ENCODE data around the gene MCU.
"Not testable (repeated sequence)": the region's sequence is repeated elsewhere in the genome, so short reads cannot be mapped to it uniquely, and the experiment has no call there.

The MCU gene

DNA sequence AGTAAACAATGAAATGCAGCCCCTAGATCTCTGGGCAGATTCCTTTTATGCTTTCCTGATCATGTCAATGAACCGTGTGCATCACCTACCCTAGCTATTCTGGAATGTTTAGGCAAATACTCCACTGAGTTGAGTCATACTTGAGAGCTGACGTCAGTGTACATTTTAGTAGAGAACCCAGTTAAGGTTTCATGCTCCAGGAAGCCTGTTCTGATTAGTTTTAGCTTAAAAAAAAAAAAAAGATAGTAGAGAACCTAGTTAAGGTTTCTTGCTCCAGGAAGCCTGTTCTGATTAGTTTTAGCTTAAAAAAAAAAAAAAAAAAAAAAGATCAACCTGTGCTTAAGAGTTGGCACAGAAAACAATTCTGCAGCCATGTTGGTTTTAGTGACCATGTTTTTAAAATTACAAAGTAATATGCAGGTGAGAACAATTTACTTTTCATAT lies 3.7 kb upstream of the MCU start:
- no peak for DNase-seq

DNA sequence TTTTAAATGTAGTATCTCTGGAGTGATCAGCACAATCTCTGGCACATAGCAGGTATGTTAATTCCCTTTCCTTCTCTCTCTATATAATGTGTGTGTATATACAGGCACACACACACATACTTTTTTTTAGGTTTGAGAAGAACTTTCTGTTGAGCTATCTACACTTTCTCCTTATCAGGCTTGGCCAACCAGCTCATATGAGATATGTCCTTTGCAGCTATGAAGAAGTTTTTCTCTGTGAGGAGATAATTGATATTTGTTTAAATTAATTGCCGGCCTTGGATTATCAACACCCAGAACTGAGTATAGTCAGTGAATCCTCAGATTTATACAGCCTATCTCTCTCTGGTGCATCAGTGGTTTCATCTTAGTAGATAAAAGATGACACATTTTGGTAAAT lies 2.3 kb upstream of the MCU start:
- no peak for DNase-seq

- no peak for DNase-seq
Observed at GRCh38 chr10:72690071-72690755, 1.7 kb upstream of the MCU start.

GRCh38 chr10:72691470-72691862 lies 477 bp upstream of the MCU start:
- no peak for DNase-seq

DNA sequence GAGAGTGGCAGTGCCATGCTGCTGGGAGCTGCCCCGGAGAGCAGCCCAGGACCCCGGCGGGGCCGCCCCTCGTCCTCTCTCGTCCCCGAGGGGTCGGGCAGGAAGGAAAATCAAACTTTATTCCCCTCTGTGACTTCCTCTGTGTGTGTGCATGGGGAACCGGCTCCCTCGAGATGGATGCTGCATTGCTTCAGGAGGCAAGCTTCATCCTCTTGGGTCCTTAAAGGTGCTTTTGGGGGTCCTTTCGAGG lies 726 bp downstream of the MCU start:
- DNase-seq = no peak

DNA sequence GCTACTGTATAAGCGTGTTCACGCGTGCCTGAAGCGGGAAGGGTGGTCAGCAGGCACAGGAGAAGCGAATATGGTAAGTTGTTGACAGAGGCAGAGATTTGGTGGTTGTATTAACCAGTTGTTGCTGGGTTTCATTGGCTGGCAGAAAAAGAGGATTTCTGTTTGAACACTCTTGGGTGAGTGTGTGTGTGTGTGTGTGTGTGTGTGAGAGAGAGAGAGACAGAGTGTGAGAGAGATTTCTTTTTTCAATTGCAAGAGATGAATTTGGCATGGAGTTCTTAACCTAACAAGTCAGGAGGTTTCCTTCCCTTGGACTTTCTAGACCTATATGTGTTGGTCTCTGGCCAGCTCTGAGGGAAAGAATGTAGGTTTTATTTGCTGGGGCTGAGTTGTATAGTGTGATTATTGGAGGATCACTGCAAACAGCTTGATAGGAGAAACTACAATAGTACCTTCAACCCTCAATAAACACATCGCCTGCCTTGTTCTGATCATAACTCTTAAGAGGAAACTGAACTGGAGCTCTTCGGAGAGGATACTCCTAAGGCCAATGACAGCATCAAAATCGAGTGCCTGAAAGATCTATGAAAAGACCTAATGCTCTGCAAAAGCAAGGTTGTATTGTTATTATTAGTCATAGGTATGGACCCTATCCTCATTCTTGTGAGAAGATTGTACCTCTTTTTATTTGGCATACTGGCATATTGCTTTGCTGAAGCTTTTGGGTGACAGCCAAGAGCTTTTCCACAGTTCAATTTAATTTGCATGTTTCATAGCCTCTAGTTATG lies 1.2 kb downstream of the MCU start:
- no peak for DNase-seq

DNA sequence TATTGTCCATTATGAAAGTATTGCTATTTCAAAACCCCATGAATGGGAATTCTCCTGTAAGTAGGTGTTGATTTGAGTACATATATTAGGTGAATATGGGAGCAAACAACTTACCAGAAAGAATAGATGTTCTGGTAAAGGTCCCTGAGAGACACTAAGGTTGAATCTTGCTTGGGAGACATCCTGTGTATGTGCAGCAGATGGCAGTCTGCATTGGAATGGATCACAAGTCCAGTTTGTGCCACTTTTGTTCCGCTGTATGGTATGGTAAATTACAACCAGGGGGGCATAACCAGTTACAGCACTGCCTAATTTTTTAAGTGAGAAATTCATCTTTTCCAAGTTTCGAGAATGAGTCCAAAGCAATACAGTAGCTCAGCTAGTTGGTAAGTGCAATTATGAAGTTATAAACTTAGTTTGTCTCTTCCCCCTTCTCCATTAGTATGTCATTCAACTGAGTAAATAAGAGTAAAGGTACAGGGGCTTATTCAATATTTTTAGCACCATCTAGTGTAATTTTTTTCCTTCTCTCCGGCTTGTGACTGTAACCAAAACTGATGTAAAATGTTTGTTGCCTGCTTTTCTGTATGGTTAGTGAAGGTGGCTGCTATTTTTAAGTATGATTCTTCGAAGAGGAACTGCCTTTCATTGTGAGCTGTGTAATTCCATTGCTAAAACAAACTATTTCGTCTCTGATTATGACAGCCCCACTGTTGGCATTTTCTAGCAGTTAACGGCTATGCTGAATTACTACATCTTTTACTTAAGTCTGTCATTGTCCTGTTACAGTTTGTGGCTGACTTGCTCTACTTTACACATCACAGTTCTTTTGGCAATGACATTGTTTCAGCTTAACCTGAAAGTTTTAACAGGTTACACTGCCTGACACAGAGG lies 2.8 kb downstream of the MCU start:
- no peak for DNase-seq

GRCh38 chr10:72695496-72695895 lies 3.6 kb downstream of the MCU start:
- no peak for DNase-seq

GRCh38 chr10:72697716-72698115 lies 5.8 kb downstream of the MCU start:
- no peak for DNase-seq

DNA sequence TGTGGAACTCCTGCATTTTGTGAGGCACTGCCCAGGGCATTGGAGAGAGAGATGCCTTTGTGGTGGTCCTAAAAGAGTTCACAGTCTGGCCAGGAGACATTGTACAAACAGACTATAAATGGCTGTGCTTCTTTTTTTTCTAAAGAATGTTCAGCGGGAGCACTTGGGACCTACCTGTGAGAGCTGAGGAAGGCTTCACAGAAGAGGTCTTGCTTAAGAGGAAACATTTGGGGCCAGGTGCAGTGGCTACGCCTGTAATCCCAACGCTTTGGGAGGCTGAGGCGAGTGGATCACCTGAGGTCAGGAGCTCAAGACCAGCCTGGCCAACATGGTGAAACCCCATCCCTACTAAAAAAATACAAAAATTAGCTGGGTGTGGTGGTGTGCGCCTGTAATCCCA lies 10.5 kb downstream of the MCU start:
- DNase-seq = not testable (repeated sequence)

DNA sequence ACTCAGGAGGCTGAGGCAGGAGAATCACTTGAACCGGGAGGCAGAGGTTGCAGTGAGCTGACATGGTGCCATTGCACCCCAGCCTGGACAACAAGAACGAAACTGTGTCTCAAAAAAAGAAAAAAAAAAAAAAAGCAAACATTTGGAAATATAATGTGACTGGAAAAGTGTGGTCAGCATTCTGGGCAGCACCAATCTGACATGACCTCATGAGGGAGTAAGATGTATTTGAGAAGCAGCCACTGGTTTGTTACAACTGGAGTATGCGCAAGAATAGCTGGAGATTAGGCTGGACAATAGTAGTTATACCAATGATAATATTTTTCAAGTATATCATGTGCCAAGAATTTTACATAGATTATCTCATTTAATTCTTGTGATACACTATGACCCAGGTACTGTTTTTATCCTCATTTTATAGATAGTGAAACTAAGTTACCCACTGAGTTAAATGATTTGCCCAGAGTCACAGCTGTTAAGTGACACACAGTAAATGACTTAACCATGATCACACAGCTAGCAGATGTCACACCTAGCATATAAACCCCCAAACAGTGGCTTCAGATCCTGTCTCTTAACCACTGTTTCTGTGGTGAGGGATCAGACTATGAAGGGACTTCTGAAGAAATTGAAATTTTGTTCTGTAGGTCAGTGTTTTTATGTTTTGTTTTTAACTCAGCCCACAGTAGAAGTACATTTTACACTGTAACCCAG lies 11.1 kb downstream of the MCU start:
- no peak for DNase-seq

DNA sequence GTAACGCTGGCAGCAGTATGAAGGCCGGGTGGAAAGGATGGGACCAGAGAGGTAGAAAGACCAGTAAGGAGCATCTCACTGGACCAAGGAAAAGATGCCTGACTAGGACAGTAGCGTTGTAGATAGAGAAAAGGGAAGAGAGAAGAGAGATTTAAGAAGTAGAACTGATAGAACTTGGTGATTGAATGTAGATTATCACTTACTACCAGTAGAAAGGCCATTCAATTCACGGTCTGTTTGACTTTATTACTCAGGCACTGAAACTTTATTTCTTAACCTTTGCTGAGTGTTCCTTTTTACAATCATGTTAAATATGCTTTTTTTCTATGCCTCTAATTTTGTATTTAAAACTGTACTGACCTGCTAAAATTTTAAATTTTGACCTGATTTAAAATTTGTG lies 12.2 kb downstream of the MCU start:
- DNase-seq = no peak

DNA sequence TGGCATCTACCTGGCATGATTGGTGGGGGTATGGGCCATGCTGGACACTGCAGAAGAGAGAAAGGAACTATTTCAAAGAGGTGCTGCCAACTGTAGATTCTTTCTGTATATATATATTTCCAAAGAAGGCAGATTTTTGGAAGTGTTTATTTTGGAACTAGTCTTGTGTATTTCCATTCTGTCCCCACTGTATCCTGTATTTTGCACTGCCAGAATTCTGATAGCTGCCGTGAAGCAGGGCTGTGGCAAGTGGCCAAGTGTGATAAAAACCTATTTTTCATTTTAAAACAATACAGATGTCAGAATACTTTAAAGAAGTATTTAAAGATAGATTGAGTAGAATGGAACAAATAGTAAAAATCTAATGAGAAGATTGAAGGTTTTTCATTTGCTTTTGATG lies 17.1 kb downstream of the MCU start:
- no peak for DNase-seq

- no peak for DNase-seq
Observed at GRCh38 chr10:72712136-72712535, 20.2 kb downstream of the MCU start.

DNA sequence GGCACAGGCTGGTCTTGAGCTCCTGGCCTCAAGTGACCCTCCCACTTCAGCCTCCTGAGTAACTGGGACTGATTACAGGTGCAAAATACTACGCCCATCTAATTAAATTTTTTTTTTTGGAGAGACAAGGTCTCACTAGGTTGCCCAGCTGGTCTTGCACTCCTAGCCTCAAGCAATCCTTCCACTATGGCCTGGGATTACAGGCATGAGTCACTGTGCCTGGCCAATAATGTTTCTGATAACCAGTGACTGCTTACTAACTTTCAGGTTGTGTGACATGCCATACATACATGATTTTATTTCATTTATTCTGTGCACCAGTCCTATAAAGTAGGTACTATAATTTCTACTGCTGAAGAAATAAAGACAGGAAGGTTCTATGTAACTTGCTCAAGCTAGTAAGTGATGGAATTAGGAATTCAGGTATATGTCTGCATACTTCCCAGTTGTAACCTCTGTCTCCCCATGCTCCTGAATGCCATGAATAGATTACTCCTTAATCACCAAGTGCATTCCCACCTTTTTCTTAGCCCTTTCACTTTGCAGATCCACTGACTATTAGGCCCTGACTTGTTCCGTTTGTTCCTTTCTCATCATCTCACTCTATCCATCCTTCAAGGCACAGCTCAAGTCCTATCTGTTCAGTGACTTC lies 28.1 kb downstream of the MCU start:
- no peak for DNase-seq

- no peak for DNase-seq
Observed at GRCh38 chr10:72720814-72721660, 29.1 kb downstream of the MCU start.

DNA sequence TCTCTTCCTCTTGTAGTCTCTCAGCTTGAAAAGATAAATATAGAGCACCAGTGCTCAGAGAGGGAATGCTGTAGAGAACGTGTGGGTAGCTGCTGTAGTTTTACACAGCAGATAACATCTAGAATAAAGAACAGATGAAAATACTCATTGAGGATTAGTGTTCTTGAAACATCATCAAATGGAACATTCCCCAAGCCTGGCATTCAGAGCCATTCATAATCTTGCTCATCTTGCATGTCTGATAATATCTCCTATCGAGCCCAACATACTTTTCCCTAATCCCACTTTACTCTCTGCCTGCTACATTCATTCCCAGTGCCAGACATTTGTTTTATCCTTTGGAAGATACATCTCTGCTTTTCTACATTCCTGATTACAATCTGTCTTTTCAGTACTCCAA lies 35.2 kb downstream of the MCU start:
- no peak for DNase-seq

GRCh38 chr10:72728462-72728861 lies 36.5 kb downstream of the MCU start:
- DNase-seq = no peak

DNA sequence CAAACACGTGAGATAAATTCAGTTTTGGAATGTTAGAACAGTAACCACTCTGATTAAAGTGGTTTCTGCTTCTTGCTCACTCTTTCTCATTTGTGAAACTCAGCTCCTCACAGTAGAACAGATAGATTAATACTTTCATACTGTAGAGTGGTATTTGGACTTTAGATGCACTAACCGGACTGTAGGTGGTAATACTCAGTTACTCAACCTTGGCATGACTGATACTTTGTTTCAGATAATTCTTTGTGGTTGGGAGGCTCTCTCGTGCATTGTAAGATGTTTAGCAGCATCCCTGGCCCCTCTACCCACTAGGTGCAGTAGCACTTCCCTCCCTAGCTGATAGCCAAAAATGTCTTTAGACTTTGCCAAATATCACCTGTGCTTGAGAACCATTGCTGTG lies 37.6 kb downstream of the MCU start:
- no peak for DNase-seq

DNA sequence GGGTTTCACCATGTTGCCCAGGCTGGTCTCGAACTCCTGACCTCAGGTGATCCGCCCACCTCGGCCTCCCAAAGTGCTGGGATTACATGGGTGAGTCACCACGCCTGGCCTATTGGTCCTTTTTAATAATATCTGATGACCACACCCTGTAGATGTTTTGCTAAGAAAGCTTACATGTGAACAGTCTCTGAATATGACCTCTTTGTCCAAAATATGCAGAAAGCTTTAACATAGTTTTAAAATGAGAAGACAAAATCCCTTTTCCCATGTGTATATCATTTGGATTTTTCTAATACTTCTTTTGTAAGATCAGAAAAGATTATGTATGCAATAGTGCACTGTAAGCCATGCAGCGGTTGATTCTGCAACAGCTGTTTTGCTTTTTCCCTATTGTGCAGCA lies 38.5 kb downstream of the MCU start:
- DNase-seq = no peak

DNA sequence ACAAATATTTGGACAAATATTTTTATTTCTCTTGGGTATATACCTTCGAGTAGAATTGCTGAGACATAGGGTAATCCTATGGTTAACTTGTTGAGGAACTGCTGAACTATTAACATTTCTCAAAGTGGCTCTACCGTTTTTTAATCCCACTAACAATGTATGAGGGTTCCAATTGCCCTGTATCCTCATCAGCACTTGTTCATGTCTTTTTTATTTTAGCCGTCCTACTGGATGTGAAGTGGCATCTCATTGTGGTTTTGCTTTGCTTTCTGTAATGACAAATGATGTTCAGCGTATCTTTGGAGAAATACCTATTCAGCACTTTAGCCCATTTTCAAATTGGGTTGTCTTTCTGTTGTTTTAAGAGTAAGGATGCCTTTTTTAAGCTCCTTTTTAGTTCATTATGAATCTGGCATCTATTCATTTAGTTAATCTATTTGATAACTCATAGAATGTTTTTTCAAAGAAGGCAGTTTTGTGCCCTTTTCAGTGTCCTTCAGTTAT lies 40.0 kb downstream of the MCU start:
- no peak for DNase-seq

DNA sequence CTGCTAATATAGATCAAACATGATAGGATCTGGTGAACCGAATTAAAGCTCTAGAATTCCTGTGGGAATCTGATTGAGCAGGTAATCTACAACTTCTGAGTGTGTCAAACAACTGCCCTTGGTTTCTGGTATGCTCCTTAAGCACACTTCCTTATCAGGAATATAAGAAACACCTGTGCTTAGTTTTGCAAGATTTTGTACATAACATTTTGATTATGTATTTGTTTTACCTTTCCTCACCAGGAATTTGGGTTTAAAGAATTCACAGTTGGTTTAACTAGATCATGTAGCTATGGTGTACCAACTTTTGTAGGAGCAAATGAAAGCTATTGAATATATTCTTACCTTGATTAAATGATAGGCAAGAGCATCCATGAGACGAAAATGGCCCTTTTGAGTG lies 40.6 kb downstream of the MCU start:
- no peak for DNase-seq

All from CD4-positive, alpha-beta T cell treated with Interferon gamma for 1 hour (primary cell).